HG03025 (cell line): ENCODE results near the gene HLA-B.
A peak's percentile ranks its signal among the peaks of the same experiment; 100 is the strongest.
"Not testable (repeated sequence)": the region's sequence is repeated elsewhere in the genome, so short reads cannot be mapped to it uniquely, and the experiment has no call there.

ENCODE experiments used
- ATAC-seq: cut with Tn5 transposase; IDR thresholded peaks from one replicate; pipeline ENCODE4 v1.9.1; 2021; ENCODE audit warnings: mild to moderate bottlenecking, moderate library complexity; ENCODE audit not compliant: unreplicated experiment, low FRiP score

Gene HLA-B

GRCh38 chr6:31356946-31357466 is at the start of gene HLA-B:
TSS of gene HLA-B (minus strand) at chr6:31357179. CDS start at chr6:31357158, 21 bp downstream.
- peak; percentile 68 for ATAC-seq

- no peak for ATAC-seq
Observed at GRCh38 chr6:31405996-31406395, 49.0 kb upstream of the HLA-B start.

- not testable (repeated sequence) for ATAC-seq
Observed at GRCh38 chr6:31404061-31404364, 47.0 kb upstream of the HLA-B start.

GRCh38 chr6:31403283-31404060 is 46.5 kb upstream of the HLA-B start, which contains the start of gene MICA:
TSS of gene MICA (plus strand) at chr6:31403595. CDS start at chr6:31403633, 38 bp downstream.
- no peak for ATAC-seq

- ATAC-seq = no peak
Observed at GRCh38 chr6:31402324-31403282, 45.6 kb upstream of the HLA-B start.

- ATAC-seq = no peak
Observed at GRCh38 chr6:31401403-31401802, 44.4 kb upstream of the HLA-B start.

GRCh38 chr6:31400467-31401289 is 43.7 kb upstream of the HLA-B start:
- ATAC-seq = no peak

GRCh38 chr6:31399589-31400466 is 42.8 kb upstream of the HLA-B start:
- ATAC-seq = no peak

- no peak for ATAC-seq
Observed at GRCh38 chr6:31397901-31398525, 41.0 kb upstream of the HLA-B start.

- not testable (repeated sequence) for ATAC-seq
Observed at GRCh38 chr6:31397153-31397499, 40.1 kb upstream of the HLA-B start.

- no peak for ATAC-seq
Observed at GRCh38 chr6:31396422-31397152, 39.6 kb upstream of the HLA-B start.

GRCh38 chr6:31395832-31396231 is 38.9 kb upstream of the HLA-B start:
- no peak for ATAC-seq

- no peak for ATAC-seq
Observed at GRCh38 chr6:31394381-31394780, 37.4 kb upstream of the HLA-B start.

- ATAC-seq = no peak
Observed at GRCh38 chr6:31393932-31394331, 37.0 kb upstream of the HLA-B start.

- not testable (repeated sequence) for ATAC-seq
Observed at GRCh38 chr6:31389802-31390132, 32.8 kb upstream of the HLA-B start.

- ATAC-seq = not testable (repeated sequence)
Observed at GRCh38 chr6:31388916-31389801, 32.2 kb upstream of the HLA-B start.

GRCh38 chr6:31386977-31387376 is 30.0 kb upstream of the HLA-B start:
- ATAC-seq = no peak

- no peak for ATAC-seq
Observed at GRCh38 chr6:31386099-31386498, 29.1 kb upstream of the HLA-B start.
